GM23338 (cell line): Measurements from ENCODE around the gene ZPR1. TPM values are rescaled to one million over a fixed set of nuclear protein-coding genes. Genes with fewer than 3 reads are reported as not detected.

Experiments used
- ATAC-seq: fragments of 200-7000 bp; cut with Tn5 transposase; 3 replicates; pipeline ENCODE4 v1.9.1; 2020
- DNase-seq: peaks from one replicate; pipeline ENCODE4 v3.0.0-alpha.2; 2015; ENCODE audit warnings: low spot score
- H2AFZ ChIP-seq: fragments of 200-600 bp; sonication (generic); 2 replicates; pipeline ENCODE4 v1.8.0; 2016; ENCODE audit warnings: antibody characterized with exemption, mild to moderate bottlenecking, moderate library complexity
- H3F3A ChIP-seq: fragments of 200-600 bp; sonication (generic); replicated peaks from 2 replicates; pipeline ENCODE4 v1.8.0; 2017; ENCODE audit warnings: antibody characterized with exemption, mixed run types, low read depth
- H3K27ac ChIP-seq: fragments of 200-600 bp; sonication (generic); 2 replicates; pipeline ENCODE4 v1.6.1; 2016; ENCODE audit warnings: low read depth
- H3K27me3 ChIP-seq: fragments of 200-600 bp; sonication (generic); 2 replicates; pipeline ENCODE4 v1.8.0; 2016; ENCODE audit warnings: mild to moderate bottlenecking, mixed run types, moderate library complexity; ENCODE audit not compliant: insufficient read depth
- H3K36me3 ChIP-seq: fragments of 200-600 bp; sonication (generic); 2 replicates; pipeline ENCODE4 v1.8.0; 2016; ENCODE audit warnings: mild to moderate bottlenecking; ENCODE audit not compliant: insufficient read depth
- H3K4me1 ChIP-seq: fragments of 200-600 bp; sonication (generic); 2 replicates; pipeline ENCODE4 v1.8.0; 2016; ENCODE audit warnings: mild to moderate bottlenecking, moderate library complexity; ENCODE audit not compliant: insufficient read depth
- H3K4me2 ChIP-seq: fragments of 200-600 bp; sonication (generic); 2 replicates; pipeline ENCODE4 v1.7.1; 2017; ENCODE audit warnings: mixed run types
- H3K4me3 ChIP-seq: fragments of 200-600 bp; sonication (generic); 2 replicates; pipeline ENCODE4 v1.6.1; 2016; ENCODE audit warnings: mixed run types
- H3K79me2 ChIP-seq: fragments of 200-600 bp; sonication (generic); replicated peaks from 2 replicates; pipeline ENCODE4 v1.8.0; 2017; ENCODE audit warnings: mild to moderate bottlenecking; ENCODE audit not compliant: insufficient read depth
- H3K9me2 ChIP-seq: fragments of 200-600 bp; sonication (generic); 2 replicates; pipeline ENCODE4 v1.8.0; 2017; ENCODE audit not compliant: insufficient read depth
- H4K20me1 ChIP-seq: fragments of 200-600 bp; sonication (generic); replicated peaks from 2 replicates; pipeline ENCODE4 v1.8.0; 2017; ENCODE audit warnings: mild to moderate bottlenecking; ENCODE audit not compliant: insufficient read depth
- H3K27ac Mint-ChIP-seq: 2 replicates; pipeline ENCODE4 v1.8.0; 2020; ENCODE audit warnings: inconsistent platforms, mild to moderate bottlenecking, moderate library complexity, mixed read lengths
- H3K27me3 Mint-ChIP-seq: 3 replicates; pipeline ENCODE4 v1.8.0; 2022; ENCODE audit warnings: low read depth, mild to moderate bottlenecking, moderate library complexity, mixed read lengths, inconsistent platforms; ENCODE audit not compliant: insufficient read depth, poor library complexity
- H3K36me3 Mint-ChIP-seq: 3 replicates; pipeline ENCODE4 v1.8.0; 2021; ENCODE audit warnings: low read depth, mild to moderate bottlenecking, inconsistent platforms, moderate library complexity, mixed read lengths
- H3K4me1 Mint-ChIP-seq: 3 replicates; pipeline ENCODE4 v1.8.0; 2020; ENCODE audit warnings: mild to moderate bottlenecking, inconsistent platforms, mixed read lengths
- H3K4me3 Mint-ChIP-seq: 3 replicates; pipeline ENCODE4 v1.8.0; 2021; ENCODE audit warnings: moderate library complexity, mild to moderate bottlenecking, inconsistent platforms, mixed read lengths
- H3K9me3 Mint-ChIP-seq: 3 replicates; pipeline ENCODE4 v1.8.0; 2020; ENCODE audit warnings: moderate library complexity, mild to moderate bottlenecking, inconsistent platforms, mixed read lengths
- CREB1 ChIP-seq: fragments of 250-450 bp; sonication (Bioruptor Pico); IDR thresholded peaks from 2 replicates; pipeline ENCODE4 v1.5.0; 2020; ENCODE audit warnings: low read depth, mild to moderate bottlenecking, moderate library complexity
- CTCF ChIP-seq, 2 experiments: fragments of 200-600 bp in 1 of 2; sonication (generic) in 1 of 2; conservative IDR thresholded peaks; 2 replicates each; pipeline versions ENCODE4 v1.5.1 to v1.6.1; 2016 to 2017; ENCODE audit warnings: antibody characterized with exemption in 2 of 2, low read depth in 2 of 2, mild to moderate bottlenecking in 2 of 2, moderate library complexity in 1 of 2
- ETS1 ChIP-seq: IDR thresholded peaks from 2 replicates; pipeline ENCODE4 v1.6.1; 2016; ENCODE audit warnings: antibody characterized with exemption
- EZH2 ChIP-seq: fragments of 200-600 bp; sonication (generic); IDR thresholded peaks from one replicate; pipeline ENCODE4 v1.8.0; 2017; ENCODE audit warnings: antibody characterized with exemption, mild to moderate bottlenecking, low read depth; ENCODE audit not compliant: unreplicated experiment
- EZH2phosphoT487 ChIP-seq: fragments of 200-600 bp; sonication (generic); IDR thresholded peaks from one replicate; pipeline ENCODE4 v1.8.1; 2018; ENCODE audit warnings: antibody characterized with exemption; ENCODE audit not compliant: unreplicated experiment
- JUNB ChIP-seq: IDR thresholded peaks from one replicate; pipeline ENCODE4 v1.6.1; 2016; ENCODE audit warnings: antibody characterized with exemption; ENCODE audit not compliant: unreplicated experiment
- NANOG ChIP-seq: IDR thresholded peaks from 2 replicates; pipeline ENCODE4 v1.6.1; 2016; ENCODE audit warnings: antibody characterized with exemption, borderline replicate concordance
- POLR2AphosphoS5 ChIP-seq: IDR thresholded peaks from 2 replicates; pipeline ENCODE4 v1.6.1; 2016; ENCODE audit warnings: antibody characterized with exemption, low read depth
- STAT1 ChIP-seq: IDR thresholded peaks from one replicate; pipeline ENCODE4 v1.6.1; 2016; ENCODE audit warnings: antibody characterized with exemption; ENCODE audit not compliant: unreplicated experiment
- ZNF114 ChIP-seq: fragments of 250-450 bp; sonication (Bioruptor Pico); IDR thresholded peaks from 2 replicates; pipeline ENCODE4 v1.5.0; 2020; ENCODE audit warnings: mild to moderate bottlenecking, moderate library complexity
- ZNF331 ChIP-seq: fragments of 250-450 bp; sonication (Bioruptor Pico); IDR thresholded peaks from 2 replicates; pipeline ENCODE4 v1.5.0; 2020; ENCODE audit warnings: low read depth, mild to moderate bottlenecking, moderate library complexity
- ZNF462 ChIP-seq: fragments of 250-450 bp; sonication (Bioruptor Pico); IDR thresholded peaks from 2 replicates; pipeline ENCODE4 v1.5.0; 2020; ENCODE audit warnings: mild to moderate bottlenecking, moderate library complexity
- polyA plus RNA-seq: library from polyadenylated mRNA; unstranded; fragments of >200 nt; fragmentation: Nextera tagmentation; extraction: Ambion mirVana; gene quantifications from 2 replicates; pipeline ENCODE4 v1.2.1, GENCODE V29; 2016
- total RNA-seq: library from RNA; depleted of rRNA; stranded (reverse); fragments of >200 nt; shearing (Covaris generic); gene quantifications from 2 replicates; pipeline ENCODE4 v1.2.3, GENCODE V29; 2014
- TF ChIP-seq, protein P1 (sequence below): IDR thresholded peaks from one replicate; pipeline ENCODE4 v1.6.1; 2018; ENCODE audit warnings: antibody characterized with exemption; ENCODE audit not compliant: unreplicated experiment

Gene ZPR1
- total and polyA plus RNA-seq, 2 experiments from 2014 or later, result 55.4 to 96.7 TPM

GRCh38 chr11:116729501-116730240 is 58.2 kb downstream of the ZPR1 start:
- TF ChIP-seq, protein P1, sequence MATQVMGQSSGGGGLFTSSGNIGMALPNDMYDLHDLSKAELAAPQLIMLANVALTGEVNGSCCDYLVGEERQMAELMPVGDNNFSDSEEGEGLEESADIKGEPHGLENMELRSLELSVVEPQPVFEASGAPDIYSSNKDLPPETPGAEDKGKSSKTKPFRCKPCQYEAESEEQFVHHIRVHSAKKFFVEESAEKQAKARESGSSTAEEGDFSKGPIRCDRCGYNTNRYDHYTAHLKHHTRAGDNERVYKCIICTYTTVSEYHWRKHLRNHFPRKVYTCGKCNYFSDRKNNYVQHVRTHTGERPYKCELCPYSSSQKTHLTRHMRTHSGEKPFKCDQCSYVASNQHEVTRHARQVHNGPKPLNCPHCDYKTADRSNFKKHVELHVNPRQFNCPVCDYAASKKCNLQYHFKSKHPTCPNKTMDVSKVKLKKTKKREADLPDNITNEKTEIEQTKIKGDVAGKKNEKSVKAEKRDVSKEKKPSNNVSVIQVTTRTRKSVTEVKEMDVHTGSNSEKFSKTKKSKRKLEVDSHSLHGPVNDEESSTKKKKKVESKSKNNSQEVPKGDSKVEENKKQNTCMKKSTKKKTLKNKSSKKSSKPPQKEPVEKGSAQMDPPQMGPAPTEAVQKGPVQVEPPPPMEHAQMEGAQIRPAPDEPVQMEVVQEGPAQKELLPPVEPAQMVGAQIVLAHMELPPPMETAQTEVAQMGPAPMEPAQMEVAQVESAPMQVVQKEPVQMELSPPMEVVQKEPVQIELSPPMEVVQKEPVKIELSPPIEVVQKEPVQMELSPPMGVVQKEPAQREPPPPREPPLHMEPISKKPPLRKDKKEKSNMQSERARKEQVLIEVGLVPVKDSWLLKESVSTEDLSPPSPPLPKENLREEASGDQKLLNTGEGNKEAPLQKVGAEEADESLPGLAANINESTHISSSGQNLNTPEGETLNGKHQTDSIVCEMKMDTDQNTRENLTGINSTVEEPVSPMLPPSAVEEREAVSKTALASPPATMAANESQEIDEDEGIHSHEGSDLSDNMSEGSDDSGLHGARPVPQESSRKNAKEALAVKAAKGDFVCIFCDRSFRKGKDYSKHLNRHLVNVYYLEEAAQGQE, result no peak
- TF ChIP-seq NANOG (no peak), EZH2 (no peak), ETS1 (no peak), ZNF331 (CRISPR knock-in tag) (no peak), ZNF114 (CRISPR knock-in tag) (no peak), CTCF (conservative IDR thresholded peaks at IDR 0.05; ENCODE audit: low read depth in 2 of 2) (no peak), STAT1 (no peak), POLR2AphosphoS5 (no peak), ZNF462 (no peak), CREB1 (CRISPR knock-in tag) (no peak), EZH2phosphoT487 (no peak), JUNB (no peak)
- Histone ChIP-seq H3K27me3 (no peaks in the 10 kb centered on the region), H3K4me3 (no peak overlapping the region), H4K20me1 (no peaks in the 10 kb centered on the region), H3F3A (peaks cover 12% of the 10 kb centered on the region; the same call in 1 of the 2 replicates), H3K36me3 (no peaks in the 10 kb centered on the region), H3K9me2 (no peaks in the 10 kb centered on the region), H3K27ac (no peak overlapping the region), H2AFZ (no peak overlapping the region), H3K4me1 (peaks cover 38% of the 10 kb centered on the region), H3K79me2 (no peaks in the 10 kb centered on the region), H3K4me2 (no peak overlapping the region)
- Mint-ChIP-seq H3K4me3 (no peak overlapping the region), H3K27me3 (peaks cover 11% of the 10 kb centered on the region), H3K27ac (no peak overlapping the region), H3K4me1 (peaks cover 39% of the 10 kb centered on the region), H3K36me3 (no peaks in the 10 kb centered on the region), H3K9me3 (no peaks in the 10 kb centered on the region; the same call in 2 of the 3 replicates)
- no peak for DNase-seq
- no peak for ATAC-seq
